Measurements from ENCODE around the gene CLK3.

GRCh38 chr15:74603789-74604705 lies 11.6 kb upstream of the CLK3 start:
- TF ChIP-seq CTCF (IDR thresholded peaks at IDR 0.05; ENCODE audit: low read depth, low read length) (no peak), EZH2phosphoT487 (IDR thresholded peaks at IDR 0.05; ENCODE audit: low read depth) (no peak)
